ENCODE results near the gene HLTF.
"Not testable (repeated sequence)": the region's sequence is repeated elsewhere in the genome, so short reads cannot be mapped to it uniquely, and the experiment has no call there.

Gene HLTF

GRCh38 chr3:148991219-148992026 is 94.9 kb downstream of the HLTF start, which contains the start of gene GYG1:
Gene GYG1 (plus strand): TSS chr3:148991540. CDS start chr3:148991641, 101 bp downstream.
- DNase-seq (ENCODE audit: low read depth, low spot score) = peak; percentile 49

GRCh38 chr3:148990236-148990635 is 96.1 kb downstream of the HLTF start:
- DNase-seq (ENCODE audit: low read depth, low spot score) = no peak

- not testable (repeated sequence) for DNase-seq (ENCODE audit: low read depth, low spot score)
Observed at GRCh38 chr3:148987551-148987950, 98.8 kb downstream of the HLTF start.

GRCh38 chr3:148981273-148981672 is 105.1 kb downstream of the HLTF start:
- no peak for DNase-seq (ENCODE audit: low read depth, low spot score)
